ENCODE results near the gene TRIM44. TPM values are rescaled to one million over a fixed set of nuclear protein-coding genes. Genes with fewer than 3 reads are reported as not detected.
"Not testable (repeated sequence)": the region's sequence is repeated elsewhere in the genome, so short reads cannot be mapped to it uniquely, and the experiment has no call there.

The TRIM44 gene
- total RNA-seq, 1 donor from 2014 or later = 13.5 TPM

- no peak for DNase-seq (ENCODE audit: low spot score in 2 of 2)
- no peak for FAIRE-seq
Observed at GRCh38 chr11:35711924-35712323, 49.3 kb downstream of the TRIM44 start.

GRCh38 chr11:35712533-35712932 is 50.0 kb downstream of the TRIM44 start:
- DNase-seq (ENCODE audit: low spot score in 2 of 2) (no peak), FAIRE-seq (no peak)

DNA sequence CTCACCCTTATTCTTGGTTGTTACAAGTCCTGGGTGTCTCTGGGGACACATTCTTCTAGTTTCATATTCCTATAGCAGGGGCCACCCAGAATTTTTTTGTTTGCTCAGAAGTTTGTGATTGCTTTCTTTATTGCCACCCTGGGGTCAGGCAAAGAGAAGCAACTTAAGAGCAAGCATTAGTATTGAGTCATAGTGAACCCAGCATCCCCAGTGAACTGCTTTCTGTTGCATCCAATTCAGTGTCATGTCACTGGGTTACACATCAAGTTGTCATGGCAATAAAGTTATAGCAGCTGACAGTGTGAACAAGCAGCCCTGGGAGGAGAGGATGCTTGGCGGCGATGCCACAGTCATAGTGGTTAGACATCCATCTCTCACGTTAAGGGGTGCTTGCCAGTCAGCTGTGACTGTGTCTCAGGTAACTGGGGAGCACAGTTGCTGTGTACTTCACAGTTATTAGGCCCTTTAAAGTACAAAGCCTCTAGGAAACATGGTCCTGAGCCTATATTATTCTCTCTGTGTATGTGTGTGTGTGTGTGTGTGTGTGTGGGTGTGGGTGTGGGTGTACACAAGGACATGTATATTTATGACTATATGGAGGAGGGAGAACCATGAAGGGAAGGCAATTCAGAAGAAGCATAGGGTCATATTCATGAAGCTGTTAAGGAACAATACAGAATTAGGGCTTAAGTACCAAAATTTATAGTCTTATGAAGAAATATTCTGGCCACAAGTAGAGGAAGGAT is 52.5 kb downstream of the TRIM44 start:
- DNase-seq (ENCODE audit: low spot score in 2 of 2) = no peak
- no peak for FAIRE-seq

DNA sequence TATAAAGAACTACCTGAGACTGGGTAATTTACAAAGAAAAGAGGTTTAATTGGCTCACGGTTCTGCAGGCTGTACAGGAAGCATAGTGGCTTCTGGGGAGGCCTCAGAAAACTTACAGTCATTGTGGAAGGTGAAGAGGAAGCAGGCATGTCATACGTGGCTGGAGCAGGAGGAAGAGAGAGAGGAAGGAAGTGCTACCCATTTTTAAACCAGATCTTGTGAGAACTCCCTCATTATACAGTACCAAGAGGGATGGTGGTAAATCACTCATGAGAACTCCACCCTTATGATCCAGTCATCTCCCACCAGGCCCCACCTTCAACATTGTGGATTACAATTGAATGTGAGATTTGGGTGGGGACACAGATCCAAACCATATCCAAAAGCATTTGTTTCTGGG is 53.1 kb downstream of the TRIM44 start:
- not testable (repeated sequence) for FAIRE-seq; DNase-seq (ENCODE audit: low spot score in 2 of 2)

DNA sequence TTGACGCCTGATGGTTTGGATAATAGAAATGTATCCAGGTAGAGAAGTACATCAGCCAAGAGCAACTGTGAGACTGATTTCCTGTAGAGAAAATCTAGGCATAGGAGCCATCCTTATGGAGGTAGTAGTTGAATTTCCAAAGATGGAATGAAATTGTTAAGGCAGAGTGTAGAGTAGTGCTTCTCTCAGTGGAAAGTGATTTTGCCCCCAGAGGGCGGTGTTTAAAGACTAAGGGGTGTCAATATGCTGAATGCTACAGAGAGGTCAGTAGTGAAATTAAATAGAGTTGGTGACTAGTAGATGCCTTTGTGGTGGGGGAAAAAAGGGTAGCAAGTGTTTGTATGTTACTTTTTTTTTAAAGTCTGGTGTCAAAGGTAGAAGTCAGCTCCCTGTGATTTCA is 54.5 kb downstream of the TRIM44 start:
- DNase-seq (ENCODE audit: low spot score in 2 of 2) = no peak
- no peak for FAIRE-seq

- DNase-seq (ENCODE audit: low spot score in 2 of 2) (no peak), FAIRE-seq (no peak)
Observed at GRCh38 chr11:35717520-35717919, 54.9 kb downstream of the TRIM44 start.

- no peak for FAIRE-seq
- no peak for DNase-seq (ENCODE audit: low spot score in 2 of 2)
Observed at GRCh38 chr11:35721651-35722282, 59.2 kb downstream of the TRIM44 start.

GRCh38 chr11:35722641-35723040 is 60.1 kb downstream of the TRIM44 start:
- FAIRE-seq (no peak), DNase-seq (ENCODE audit: low spot score in 2 of 2) (no peak)

- FAIRE-seq = no peak
- no peak for DNase-seq (ENCODE audit: low spot score in 2 of 2)
Observed at GRCh38 chr11:35723493-35723892, 60.9 kb downstream of the TRIM44 start.

DNA sequence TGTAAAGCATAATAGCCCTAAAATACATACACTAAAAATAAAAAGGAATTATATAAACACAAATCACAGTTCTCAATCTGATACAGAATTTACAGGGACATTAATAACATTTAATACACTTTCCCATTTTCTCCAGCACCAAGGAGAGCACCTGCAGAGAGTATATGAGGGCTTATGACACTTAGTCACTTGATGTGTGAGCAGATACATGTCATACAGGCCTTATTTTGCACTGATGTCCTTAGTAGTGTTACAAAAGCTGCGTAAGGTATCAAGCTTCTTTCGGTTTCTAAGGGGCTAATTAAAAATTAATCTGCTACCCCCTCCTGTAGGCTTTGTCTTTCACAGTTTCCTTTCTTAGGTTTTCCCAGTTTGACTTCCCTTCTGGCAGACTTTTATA is 61.3 kb downstream of the TRIM44 start:
- no peak for DNase-seq (ENCODE audit: low spot score in 2 of 2)
- no peak for FAIRE-seq

GRCh38 chr11:35725885-35726284 is 63.3 kb downstream of the TRIM44 start:
- FAIRE-seq = no peak

GRCh38 chr11:35727140-35727539 is 64.6 kb downstream of the TRIM44 start:
- DNase-seq (ENCODE audit: low spot score in 2 of 2) (no peak), FAIRE-seq (no peak)

More at GRCh38 chr11:35725885-35726284, 63.3 kb downstream of the TRIM44 start:
- DNase-seq (ENCODE audit: low spot score in 2 of 2) = no peak

DNA sequence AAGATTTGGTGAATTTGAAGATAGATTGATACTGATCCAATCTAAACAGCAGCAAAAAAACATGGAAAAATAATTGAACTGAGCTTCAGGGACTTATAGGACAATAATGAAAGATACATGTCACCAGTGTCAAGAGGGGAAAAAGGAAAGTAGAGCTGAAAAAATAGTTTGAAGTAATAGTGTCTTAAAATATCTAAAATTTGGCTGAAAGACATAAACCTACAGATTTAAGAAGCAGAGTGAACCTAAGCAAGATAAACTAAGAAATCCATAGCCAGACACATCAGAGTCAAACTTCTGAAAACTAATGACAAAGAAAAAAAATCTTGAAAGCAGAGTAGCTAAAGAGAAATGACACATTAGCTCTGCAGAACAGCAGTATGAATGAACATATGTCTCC is 67.7 kb downstream of the TRIM44 start:
- DNase-seq (ENCODE audit: low spot score in 2 of 2) (no peak), FAIRE-seq (no peak)

GRCh38 chr11:35734669-35735410 is 72.3 kb downstream of the TRIM44 start:
- FAIRE-seq (no peak), DNase-seq (ENCODE audit: low spot score in 2 of 2) (no peak)

DNA sequence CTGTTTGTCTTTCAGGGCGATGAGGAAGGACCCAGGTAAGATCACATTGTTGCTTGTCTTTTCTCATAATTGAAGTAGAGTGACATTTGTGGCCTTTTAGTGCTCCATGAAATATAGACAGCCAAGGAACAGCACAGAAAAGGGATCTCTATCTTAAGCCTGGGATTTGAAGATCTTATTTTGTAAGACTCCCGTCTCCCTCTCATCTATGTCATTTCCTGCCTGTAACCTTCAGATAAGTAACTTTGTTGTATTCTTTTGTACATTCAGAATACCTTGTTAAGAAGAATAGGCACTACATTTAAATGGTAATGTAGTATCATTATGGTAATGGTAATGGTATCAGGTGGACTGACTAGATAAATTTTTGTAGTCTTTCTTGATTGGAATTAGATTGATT is 72.8 kb downstream of the TRIM44 start:
- DNase-seq (ENCODE audit: low spot score in 2 of 2) = no peak
- FAIRE-seq = no peak

DNA sequence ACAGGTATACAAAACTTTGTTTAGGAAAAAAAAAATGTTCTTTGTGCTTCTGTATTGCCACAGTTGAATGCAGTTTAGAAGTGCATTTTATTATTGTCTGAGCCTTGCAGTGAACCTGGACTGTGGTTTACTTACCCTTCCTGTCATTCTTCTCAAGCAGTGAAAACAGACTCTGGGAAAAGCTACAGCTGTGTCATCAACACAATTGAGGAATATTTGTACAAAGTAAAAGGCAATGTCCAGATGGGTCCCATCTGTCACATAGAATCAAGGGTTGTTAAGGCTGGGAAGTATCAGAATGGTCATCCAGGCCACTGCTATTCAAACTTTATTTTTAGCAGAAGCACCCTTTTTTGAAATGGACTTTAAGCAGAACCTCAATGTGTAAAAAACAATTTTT is 73.3 kb downstream of the TRIM44 start:
- DNase-seq (ENCODE audit: low spot score in 2 of 2) (no peak), FAIRE-seq (no peak)

DNA sequence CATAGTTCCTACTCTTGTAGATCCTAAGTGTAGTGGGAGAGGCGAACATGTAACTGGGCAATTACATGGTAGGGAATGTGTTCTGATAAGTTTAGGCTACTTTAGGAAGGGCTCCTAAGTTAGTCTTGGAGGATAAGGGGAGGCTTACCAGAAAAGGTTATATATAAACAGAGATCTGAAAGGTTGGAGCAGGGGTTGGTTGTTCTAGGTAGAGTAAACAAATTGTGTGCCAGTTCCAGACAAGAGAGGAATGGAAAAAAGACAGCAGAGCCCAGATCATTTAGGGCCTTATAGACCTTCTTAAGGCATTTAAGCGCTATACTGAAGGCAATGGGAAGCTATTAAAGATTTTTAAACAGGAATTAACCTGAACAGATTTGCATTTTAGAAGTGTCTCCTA is 74.4 kb downstream of the TRIM44 start:
- DNase-seq (ENCODE audit: low spot score in 2 of 2) (no peak), FAIRE-seq (no peak)

- FAIRE-seq = no peak
Observed at GRCh38 chr11:35740061-35740799, 77.7 kb downstream of the TRIM44 start.

GRCh38 chr11:35742707-35743454 is 80.3 kb downstream of the TRIM44 start:
- DNase-seq (ENCODE audit: low spot score in 2 of 2) (no peak), FAIRE-seq (no peak)

More at GRCh38 chr11:35740061-35740799, 77.7 kb downstream of the TRIM44 start:
- DNase-seq (ENCODE audit: low spot score in 2 of 2) = no peak

Measured in frontal cortex (tissue), 4 donors.